ENCODE results near the gene TMEM9.

DNA sequence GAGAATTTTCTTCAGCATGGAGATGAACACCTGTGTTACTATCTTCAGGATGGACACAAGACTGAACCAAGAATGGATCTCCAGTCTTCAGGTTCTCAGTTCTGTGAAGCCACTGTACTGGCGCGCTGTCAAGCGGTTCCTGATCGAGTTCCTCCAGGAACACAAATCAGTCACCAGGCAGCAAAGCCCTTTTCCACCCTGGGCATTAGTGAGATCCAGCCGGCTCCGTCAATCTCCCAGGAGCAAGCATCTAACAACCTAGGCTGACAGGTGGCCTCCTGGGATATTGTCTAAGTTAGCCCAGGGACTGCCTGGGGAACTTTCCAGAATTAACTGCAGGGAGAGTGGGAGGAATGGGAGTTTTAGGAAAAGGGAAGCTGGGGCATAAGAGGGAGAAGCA lies 26.6 kb upstream of the TMEM9 start:
- no peak for TF ChIP-seq ZNF138 (tag by site-specific recombination; IDR thresholded peaks at IDR 0.05; ENCODE audit: borderline replicate concordance)
- no peak for TF ChIP-seq ZNF610 (tag by site-specific recombination; IDR thresholded peaks at IDR 0.05; ENCODE audit: borderline replicate concordance)
- TF ChIP-seq, protein P1, sequence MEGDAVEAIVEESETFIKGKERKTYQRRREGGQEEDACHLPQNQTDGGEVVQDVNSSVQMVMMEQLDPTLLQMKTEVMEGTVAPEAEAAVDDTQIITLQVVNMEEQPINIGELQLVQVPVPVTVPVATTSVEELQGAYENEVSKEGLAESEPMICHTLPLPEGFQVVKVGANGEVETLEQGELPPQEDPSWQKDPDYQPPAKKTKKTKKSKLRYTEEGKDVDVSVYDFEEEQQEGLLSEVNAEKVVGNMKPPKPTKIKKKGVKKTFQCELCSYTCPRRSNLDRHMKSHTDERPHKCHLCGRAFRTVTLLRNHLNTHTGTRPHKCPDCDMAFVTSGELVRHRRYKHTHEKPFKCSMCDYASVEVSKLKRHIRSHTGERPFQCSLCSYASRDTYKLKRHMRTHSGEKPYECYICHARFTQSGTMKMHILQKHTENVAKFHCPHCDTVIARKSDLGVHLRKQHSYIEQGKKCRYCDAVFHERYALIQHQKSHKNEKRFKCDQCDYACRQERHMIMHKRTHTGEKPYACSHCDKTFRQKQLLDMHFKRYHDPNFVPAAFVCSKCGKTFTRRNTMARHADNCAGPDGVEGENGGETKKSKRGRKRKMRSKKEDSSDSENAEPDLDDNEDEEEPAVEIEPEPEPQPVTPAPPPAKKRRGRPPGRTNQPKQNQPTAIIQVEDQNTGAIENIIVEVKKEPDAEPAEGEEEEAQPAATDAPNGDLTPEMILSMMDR (tag by site-specific recombination; IDR thresholded peaks at IDR 0.05) = no peak
- TF ChIP-seq ZNF23 (tag by site-specific recombination; IDR thresholded peaks at IDR 0.05; ENCODE audit: borderline replicate concordance) = no peak

Data from HEK293 (cell line).